Lung (tissue), 12 donors: Measurements from ENCODE around the gene GGA3. TPM values are rescaled to one million over a fixed set of nuclear protein-coding genes. Genes with fewer than 3 reads are reported as not detected.
"Not testable (repeated sequence)": the region's sequence is repeated elsewhere in the genome, so short reads cannot be mapped to it uniquely, and the experiment has no call there.

ENCODE experiments used
- ATAC-seq: fragments of 200-7000 bp; cut with Tn5 transposase; one replicate; pipeline ENCODE4 v1.9.1; 2020; ENCODE audit warnings: moderate number of reproducible peaks; ENCODE audit not compliant: insufficient read depth, low FRiP score
- DNase-seq, 3 donors: peaks; one replicate each; pipeline ENCODE4 v3.0.0-alpha.2; 2013 to 2017
- H3K27ac ChIP-seq, 2 donors: one replicate each; pipeline ENCODE4 v1.5.1; 2013; ENCODE audit warnings: mild to moderate bottlenecking in 2 of 2, moderate library complexity in 2 of 2, control low read depth in 1 of 2, inconsistent platforms in 1 of 2, low read depth in 1 of 2, low read length in 1 of 2
- H3K27me3 ChIP-seq, 3 donors: one replicate each; pipeline ENCODE4 v1.5.1; 2013; ENCODE audit warnings: low read length in 2 of 3; ENCODE audit not compliant: control insufficient read depth in 3 of 3, insufficient read depth in 3 of 3
- H3K36me3 ChIP-seq, 4 donors: one replicate each; pipeline ENCODE4 v1.5.1; 2013; ENCODE audit warnings: low read length in 4 of 4, mild to moderate bottlenecking in 1 of 4, moderate library complexity in 1 of 4; ENCODE audit not compliant: control insufficient read depth in 4 of 4, insufficient read depth in 4 of 4
- H3K4me1 ChIP-seq, 5 donors: one replicate each; pipeline ENCODE4 v1.5.1; 2013; ENCODE audit warnings: low read length in 5 of 5, mild to moderate bottlenecking in 2 of 5, moderate library complexity in 1 of 5; ENCODE audit not compliant: control insufficient read depth in 5 of 5, insufficient read depth in 5 of 5
- H3K4me3 ChIP-seq: one replicate; pipeline ENCODE4 v1.5.1; 2013; ENCODE audit warnings: mild to moderate bottlenecking, control low read depth, moderate library complexity
- H3K9ac ChIP-seq, 2 donors: one replicate each; pipeline ENCODE4 v1.5.1; 2013; ENCODE audit warnings: low read length in 2 of 2, control low read depth in 1 of 2; ENCODE audit not compliant: insufficient read depth in 1 of 2
- H3K9me3 ChIP-seq, 4 donors: one replicate each; pipeline ENCODE4 v1.5.1; 2013; ENCODE audit warnings: low read length in 3 of 4, mild to moderate bottlenecking in 1 of 4, moderate library complexity in 1 of 4; ENCODE audit not compliant: control insufficient read depth in 4 of 4, insufficient read depth in 3 of 4
- WGBS, 2 donors: extraction: QIAGEN DNeasy Blood & Tissue Kit; methylation state at CpG; one replicate each; pipeline ENCODE4 v1.1.7; 2013; 5-methylcytosine and 5-hydroxymethylcytosine counted together
- polyA plus RNA-seq, 2 donors: library from polyadenylated mRNA; stranded (reverse); fragments of 200-250 nt; gene quantifications; one replicate each; pipeline ENCODE4 v1.2.1, GENCODE V29; 2013
- total RNA-seq, 2 donors: library from RNA; depleted of rRNA in 1 of 2; stranded (reverse); fragments of >200 nt in 1 of 2; gene quantifications; one replicate each; pipeline ENCODE4 v1.2.1, GENCODE V29; 2014 to 2021
- TF ChIP-seq, protein P1 (sequence below): IDR thresholded peaks from 2 replicates; pipeline ENCODE4 v1.5.1; 2012; ENCODE audit warnings: mild to moderate bottlenecking; ENCODE audit errors: control extremely low read depth, extremely low read depth
- donor health status: control.
- donor health status: control.
- donor health status: Bipolar disorder and iron deficiency.
- donor health status: healthy.
- donor health status: DM: yes; HTN: yes; CAD: no.

GGA3 gene
- total and polyA plus RNA-seq, 4 donors: 22.8 to 42.4 (median 31.1) TPM

DNA sequence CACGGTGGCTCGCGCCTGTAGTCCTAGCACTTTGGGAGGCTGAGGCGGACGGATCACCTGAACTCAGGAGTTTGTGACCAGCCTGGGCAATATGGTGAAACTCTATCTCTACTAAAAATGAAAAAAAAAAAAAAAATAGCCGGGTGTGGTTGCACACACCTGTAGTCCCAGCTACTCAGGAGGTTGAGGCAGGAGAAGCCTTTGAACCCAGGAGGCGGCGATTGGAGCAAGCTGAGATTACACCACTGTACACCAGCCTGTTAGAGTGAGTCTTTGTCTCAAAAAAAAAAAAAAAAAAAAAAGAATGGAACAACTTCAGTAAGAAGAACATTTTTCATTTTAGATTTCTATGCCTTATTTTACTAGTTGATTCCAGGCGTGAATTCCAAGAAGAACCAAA is 53.2 kb downstream of the GGA3 start:
- TF ChIP-seq, protein P1, sequence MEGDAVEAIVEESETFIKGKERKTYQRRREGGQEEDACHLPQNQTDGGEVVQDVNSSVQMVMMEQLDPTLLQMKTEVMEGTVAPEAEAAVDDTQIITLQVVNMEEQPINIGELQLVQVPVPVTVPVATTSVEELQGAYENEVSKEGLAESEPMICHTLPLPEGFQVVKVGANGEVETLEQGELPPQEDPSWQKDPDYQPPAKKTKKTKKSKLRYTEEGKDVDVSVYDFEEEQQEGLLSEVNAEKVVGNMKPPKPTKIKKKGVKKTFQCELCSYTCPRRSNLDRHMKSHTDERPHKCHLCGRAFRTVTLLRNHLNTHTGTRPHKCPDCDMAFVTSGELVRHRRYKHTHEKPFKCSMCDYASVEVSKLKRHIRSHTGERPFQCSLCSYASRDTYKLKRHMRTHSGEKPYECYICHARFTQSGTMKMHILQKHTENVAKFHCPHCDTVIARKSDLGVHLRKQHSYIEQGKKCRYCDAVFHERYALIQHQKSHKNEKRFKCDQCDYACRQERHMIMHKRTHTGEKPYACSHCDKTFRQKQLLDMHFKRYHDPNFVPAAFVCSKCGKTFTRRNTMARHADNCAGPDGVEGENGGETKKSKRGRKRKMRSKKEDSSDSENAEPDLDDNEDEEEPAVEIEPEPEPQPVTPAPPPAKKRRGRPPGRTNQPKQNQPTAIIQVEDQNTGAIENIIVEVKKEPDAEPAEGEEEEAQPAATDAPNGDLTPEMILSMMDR: no peak
- H3K27ac ChIP-seq: no peak overlapping the region
- H3K27me3 ChIP-seq: no peaks in the 10 kb centered on the region
- H3K9me3 ChIP-seq: no peaks in the 10 kb centered on the region
- peaks cover 8 to 22% (median 14%) of the 10 kb centered on the region in 4 donors for H3K36me3 ChIP-seq
- 90 to 95% methylated on average over 9 of the region's 9 CpGs for WGBS, 2 donors
- no peak for DNase-seq
- ATAC-seq: no peak
- no peak overlapping the region for H3K4me3 ChIP-seq
- no peak overlapping the region for H3K9ac ChIP-seq
- peaks cover 0 to 9% (median 0%) of the 10 kb centered on the region in 5 donors for H3K4me1 ChIP-seq

DNA sequence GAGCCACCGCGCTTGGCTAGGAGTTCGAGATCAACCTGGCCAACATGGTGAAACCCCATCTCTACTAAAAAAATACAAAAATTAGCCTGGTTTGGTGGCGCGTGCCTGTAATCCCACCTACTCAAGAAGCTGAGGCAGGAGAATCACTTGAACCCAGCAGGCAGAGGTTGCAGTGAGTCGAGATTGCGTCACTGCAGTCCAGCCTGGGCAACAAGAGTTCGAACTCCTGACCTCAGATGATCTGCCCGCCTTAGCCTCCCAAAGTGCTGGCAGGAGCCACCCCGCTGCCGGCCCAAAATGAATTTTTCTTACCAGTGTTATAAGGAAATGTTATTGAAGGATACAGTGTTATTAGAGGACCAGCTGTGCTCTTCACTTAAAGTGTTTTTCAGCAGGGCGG is 53.6 kb downstream of the GGA3 start:
- ATAC-seq (no peak), DNase-seq (no peak)
- H3K27me3 ChIP-seq: no peaks in the 10 kb centered on the region
- no peak overlapping the region for H3K27ac ChIP-seq
- peaks cover 4 to 19% (median 11%) of the 10 kb centered on the region in 4 donors for H3K36me3 ChIP-seq
- TF ChIP-seq, protein P1: no peak
- WGBS, 2 donors: 80 to 85% methylated on average over 12 of the region's 12 CpGs
- peaks cover 0 to 9% (median 0%) of the 10 kb centered on the region in 5 donors for H3K4me1 ChIP-seq
- no peaks in the 10 kb centered on the region for H3K9me3 ChIP-seq
- no peak overlapping the region for H3K4me3 ChIP-seq
- H3K9ac ChIP-seq: no peak overlapping the region

DNA sequence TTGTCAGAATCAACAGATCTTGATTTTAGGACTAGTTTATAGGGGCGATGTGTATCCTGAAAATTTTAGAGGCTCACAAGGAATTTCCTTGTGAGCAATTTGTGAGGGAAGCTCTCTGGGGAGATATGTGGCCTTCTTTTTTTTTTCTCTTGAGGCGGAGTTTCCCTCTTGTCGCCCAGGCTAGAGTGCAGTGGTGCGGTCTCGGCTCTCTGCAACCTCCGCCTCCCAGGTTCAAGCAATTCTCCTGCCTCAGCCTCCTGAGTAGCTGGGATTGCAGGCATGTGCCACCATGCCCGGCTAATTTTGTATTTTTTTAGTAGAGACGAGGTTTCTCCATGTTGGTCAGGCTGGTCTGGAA is 54.4 kb downstream of the GGA3 start:
- H3K9me3 ChIP-seq, H3K4me3 ChIP-seq, H3K9ac ChIP-seq, H3K4me1 ChIP-seq, H3K27me3 ChIP-seq, DNase-seq, ATAC-seq, H3K27ac ChIP-seq: not testable (repeated sequence)
- H3K36me3 ChIP-seq: peaks cover 4 to 15% (median 8%) of the 10 kb centered on the region in 4 donors
- 86 to 89% methylated on average over 8 of the region's 8 CpGs for WGBS, 2 donors

DNA sequence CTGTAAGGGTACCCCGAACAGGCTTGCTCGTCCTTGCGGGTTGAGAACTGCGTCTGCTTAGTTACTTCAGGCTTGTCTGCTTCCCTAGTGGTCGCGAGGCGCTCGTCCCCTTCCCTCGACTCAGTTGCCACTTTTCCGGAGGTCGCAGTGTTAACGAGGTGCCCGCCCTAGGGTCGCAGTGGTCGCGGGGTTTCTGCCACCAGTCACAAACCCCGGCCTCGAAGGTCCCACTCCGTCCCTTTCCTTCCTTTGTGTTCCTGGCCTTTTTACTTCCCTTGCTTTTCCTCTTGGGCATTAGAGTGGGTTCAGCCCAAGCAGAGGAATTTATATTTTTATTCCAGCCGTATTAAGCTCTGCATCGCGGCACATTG is 55.6 kb downstream of the GGA3 start:
- peaks cover 0 to 10% (median 2%) of the 10 kb centered on the region in 4 donors for H3K36me3 ChIP-seq
- no peak for ATAC-seq

More for the DNA sequence above, 55.6 kb downstream of the GGA3 start:
- peak overlapping the region; percentile 97 for H3K4me3 ChIP-seq
- H3K27me3 ChIP-seq: no peaks in the 10 kb centered on the region
- TF ChIP-seq, protein P1: no peak
- no peaks in the 10 kb centered on the region for H3K9me3 ChIP-seq
- no peak for DNase-seq
- H3K9ac ChIP-seq: peak overlapping the region; percentile 90 to 92
- WGBS, 2 donors: 0 to 1% methylated on average over 22 of the region's 22 CpGs
- peaks cover 0 to 9% (median 0%) of the 10 kb centered on the region in 5 donors for H3K4me1 ChIP-seq
- peak overlapping the region; percentile 86 to 99 for H3K27ac ChIP-seq
